T-helper 9 cell (primary cell): ENCODE data around the gene CKLF.
A peak's percentile ranks its signal among the peaks of the same experiment; 100 is the strongest.
"Not testable (repeated sequence)": the region's sequence is repeated elsewhere in the genome, so short reads cannot be mapped to it uniquely, and the experiment has no call there.

Source experiments
- DNase-seq: peaks from one replicate; pipeline ENCODE4 v3.0.0-alpha.2; 2020
- total RNA-seq, 2 donors: gene quantifications; one replicate each; lab custom pipeline; 2026; lab: John Stamatoyannopoulos, UW

CKLF gene, protein sequence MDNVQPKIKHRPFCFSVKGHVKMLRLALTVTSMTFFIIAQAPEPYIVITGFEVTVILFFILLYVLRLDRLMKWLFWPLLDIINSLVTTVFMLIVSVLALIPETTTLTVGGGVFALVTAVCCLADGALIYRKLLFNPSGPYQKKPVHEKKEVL
- 1.9 to 4.1 reads per million in 2 donors for total RNA-seq

- peak; percentile 83 for DNase-seq
Observed at GRCh38 chr16:66552286-66553177, at the start of gene CKLF. Gene CKLF, plus strand, starts transcription at chr16:66552576. Its CDS starts 140 bp downstream, at chr16:66552716.

DNA sequence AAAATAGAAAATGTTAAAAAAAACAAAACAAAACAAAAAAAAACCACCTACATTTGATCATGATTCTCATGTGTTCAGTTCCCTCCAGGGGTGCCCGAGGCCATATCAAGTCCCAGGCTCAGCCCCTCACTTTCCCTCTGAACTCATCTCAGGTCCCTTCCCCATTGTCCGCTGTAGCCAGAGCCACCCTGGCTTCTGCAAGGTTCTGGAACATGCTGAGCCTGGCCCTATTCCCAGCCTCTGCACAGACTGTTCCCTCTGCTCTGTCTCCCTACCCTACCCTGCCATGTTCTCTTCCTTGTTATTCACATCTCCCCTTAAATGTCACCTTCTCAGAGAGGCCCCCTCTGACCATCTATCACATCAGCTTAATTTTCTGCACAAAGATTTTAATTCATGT, 49.3 kb upstream of the CKLF start:
- no peak for DNase-seq

DNA sequence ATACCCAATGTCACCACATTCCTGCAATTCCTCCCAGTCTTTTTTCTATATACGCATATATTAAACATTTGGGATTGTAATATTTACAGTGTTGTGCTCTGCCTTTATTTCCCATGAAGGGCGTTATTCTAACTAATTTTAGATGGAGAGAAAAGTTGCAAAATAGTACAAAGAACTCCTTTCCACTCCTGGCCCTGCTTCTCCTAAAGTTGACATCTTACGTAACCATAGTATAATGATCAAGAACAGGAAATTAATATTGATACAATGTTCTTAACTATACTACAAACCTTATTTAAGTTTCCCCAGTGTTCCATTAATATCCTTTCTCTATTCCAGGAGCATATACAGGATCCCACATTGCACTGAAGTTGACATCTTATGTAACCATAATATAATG, 48.8 kb upstream of the CKLF start:
- DNase-seq = no peak

DNA sequence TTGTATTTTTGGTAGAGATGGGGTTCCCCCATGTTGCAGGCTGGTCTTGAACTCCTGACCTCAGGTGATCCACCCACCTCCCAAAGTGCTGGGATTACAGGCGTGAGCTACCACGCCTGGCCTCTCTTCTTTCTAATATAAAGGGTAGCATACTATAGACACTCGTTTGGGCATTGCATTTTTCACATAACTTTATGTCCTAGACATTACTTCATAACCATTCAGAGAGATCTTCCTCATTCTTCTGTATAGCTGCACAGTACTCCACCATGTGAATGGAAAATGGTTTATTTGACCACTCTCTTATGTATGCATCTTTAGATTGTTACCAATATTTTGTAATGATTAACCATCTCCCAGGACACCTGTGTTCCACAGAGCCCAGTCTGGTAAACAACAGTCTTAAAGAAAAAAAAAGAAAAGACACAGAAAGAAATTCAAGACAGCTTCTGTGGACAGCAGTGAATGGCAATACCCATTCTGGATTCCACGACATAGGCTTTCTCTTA, 44.6 kb upstream of the CKLF start:
- DNase-seq = no peak

DNA sequence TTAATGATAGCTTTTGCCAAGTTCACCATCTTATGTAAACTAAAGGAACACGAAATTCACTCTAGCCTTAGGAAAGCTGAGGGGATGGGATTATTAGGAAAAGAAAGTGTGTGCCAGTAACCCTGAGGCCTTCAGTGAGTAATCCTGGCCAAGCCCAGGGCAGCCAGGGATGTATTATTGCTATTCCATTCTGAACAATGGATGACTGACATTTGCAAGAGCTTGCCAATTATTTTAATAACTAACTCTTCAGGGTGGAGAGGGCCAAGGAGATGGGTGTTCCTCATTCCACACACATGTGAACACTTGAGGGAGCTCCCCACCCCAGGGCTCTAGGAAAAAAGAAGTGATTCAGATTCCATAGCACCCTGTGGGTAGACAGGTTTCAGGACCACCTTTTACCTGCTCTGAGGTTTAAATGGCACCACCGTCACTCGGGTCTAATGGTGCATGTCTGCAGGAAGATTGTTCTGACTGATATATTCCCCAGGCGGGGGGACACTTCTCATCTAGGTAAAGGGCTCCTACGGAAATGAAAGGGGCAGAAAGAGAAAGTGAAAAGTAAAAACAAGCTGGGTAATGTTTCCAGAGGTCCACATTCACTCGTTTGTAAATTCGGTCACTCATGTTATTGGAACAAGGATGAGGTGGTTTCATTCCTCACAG, 44.0 kb upstream of the CKLF start:
- DNase-seq = no peak

GRCh38 chr16:66508914-66509496, 43.4 kb upstream of the CKLF start:
- DNase-seq = no peak

DNA sequence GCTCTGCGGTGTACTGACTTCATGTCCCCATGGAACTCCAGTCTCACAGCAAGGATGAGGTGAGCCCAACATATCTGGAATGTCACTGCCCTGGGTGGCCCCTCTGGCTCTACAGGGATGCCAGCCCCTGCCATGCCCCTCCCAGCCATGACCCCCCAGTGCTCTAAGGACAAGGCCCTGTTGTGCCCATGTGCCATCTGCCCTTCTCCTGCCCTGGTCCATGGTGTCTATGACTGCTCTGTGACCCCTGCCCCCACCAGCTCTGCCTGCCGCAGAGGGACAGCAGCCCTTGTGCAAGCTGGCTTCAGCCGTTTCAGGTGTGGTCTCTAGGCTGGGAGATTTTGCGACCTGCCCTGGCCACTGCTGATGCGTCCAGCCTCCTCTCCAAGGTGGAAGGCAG, 42.8 kb upstream of the CKLF start:
- DNase-seq = no peak

- DNase-seq = no peak
Observed at GRCh38 chr16:66510298-66510697, 42.1 kb upstream of the CKLF start.

DNA sequence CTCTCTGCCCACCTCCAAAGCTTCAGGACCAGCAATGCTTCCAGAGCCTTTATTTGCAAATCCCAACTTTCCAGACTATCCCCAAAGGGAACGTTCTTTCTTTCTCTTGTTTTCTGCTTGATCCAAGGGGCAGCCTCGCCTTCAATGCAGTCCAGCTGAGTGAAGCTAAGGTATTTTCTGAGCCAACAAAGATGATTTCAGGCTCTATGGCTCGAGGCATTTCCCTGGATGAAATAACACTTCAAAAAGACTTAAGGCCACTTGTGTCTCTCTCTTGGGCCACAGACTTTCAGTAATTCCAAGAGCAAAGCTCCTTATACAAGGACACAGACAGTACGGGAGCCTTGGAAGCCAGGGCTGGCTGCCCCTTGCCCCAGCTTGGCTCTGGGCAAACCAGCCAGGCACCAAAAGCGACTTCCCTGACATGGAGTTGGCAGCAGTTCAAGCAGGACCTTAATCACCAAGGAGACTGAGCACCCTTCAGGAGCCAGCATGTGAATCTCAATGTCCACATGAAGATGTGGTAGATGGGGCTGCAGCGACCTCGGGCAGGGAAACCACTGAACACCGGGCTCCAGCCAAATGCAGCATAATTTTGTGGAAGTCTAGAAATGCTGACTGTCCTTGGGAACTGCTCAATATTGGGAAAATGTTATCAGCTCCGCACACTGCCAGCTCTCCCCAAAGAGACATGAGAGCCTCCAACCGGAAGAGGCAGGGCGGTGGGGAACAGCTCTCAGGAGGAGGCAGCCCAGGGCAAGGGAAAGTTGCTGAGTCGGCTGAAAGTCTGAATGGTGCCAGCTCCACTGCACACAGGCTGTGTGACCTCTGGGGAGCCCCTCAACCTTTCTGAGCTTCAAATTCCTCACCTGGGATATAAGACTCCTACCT, 41.4 kb upstream of the CKLF start:
- no peak for DNase-seq

- no peak for DNase-seq
Observed at GRCh38 chr16:66511602-66512271, 40.6 kb upstream of the CKLF start.

GRCh38 chr16:66512272-66513110, 39.9 kb upstream of the CKLF start:
- DNase-seq = no peak

GRCh38 chr16:66513111-66513723, 39.2 kb upstream of the CKLF start:
- no peak for DNase-seq

GRCh38 chr16:66514391-66514790, 38.0 kb upstream of the CKLF start:
- DNase-seq = not testable (repeated sequence)

- not testable (repeated sequence) for DNase-seq
Observed at GRCh38 chr16:66514980-66515595, 37.3 kb upstream of the CKLF start.

- no peak for DNase-seq
Observed at GRCh38 chr16:66515596-66516508, 36.5 kb upstream of the CKLF start.

DNA sequence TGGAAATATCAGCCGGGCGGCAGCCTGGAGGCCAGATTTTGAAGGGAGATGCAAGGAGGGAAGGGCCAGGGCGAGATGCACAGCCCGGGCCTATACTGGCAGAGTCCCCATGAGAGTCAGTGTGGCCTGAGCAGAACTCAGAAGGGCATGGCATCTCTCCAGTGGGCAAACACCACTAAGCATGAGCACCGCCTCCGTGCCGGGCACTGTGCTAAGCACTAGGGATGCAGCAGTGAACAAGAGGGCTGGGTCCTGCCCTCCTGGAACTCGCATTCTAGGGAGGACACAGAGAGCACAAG, 35.9 kb upstream of the CKLF start:
- no peak for DNase-seq

DNA sequence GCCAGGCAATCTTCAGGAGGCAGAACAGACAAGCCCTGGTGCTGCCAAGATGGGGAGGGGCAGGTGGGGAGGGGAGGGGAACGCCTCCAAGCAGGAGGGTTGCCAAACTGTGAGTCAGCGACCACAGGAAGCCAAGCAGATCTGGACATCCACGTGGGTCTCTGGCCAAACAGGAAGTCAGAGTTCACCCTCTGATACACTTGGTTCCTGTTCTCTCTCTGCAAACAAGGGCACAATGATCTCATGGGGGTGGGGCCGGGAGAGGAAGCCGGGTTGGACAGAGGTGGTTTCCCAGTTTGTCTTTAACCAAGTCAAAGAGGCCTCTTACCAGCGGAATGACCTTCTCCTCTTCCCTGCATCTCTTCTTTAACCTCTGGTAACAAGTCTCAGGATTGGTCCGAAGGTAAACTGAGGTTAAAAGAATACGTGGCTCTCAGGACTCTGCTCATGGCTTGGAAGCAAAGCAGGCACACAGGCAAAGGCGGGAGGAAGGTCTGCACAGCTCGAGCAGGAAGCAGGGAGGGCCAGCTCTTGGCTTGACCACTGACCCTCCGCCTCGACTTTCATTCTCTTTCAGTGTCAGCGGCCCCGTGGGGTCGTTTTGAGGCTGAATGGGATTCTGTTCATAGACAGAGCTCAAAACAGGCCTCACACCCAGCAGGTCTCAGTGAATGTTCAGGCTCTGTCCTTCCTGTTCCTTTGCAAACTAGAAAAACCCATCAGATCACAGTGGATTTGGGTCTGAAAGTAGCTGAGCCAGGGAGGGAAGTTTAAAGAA, 35.4 kb upstream of the CKLF start:
- DNase-seq = peak; percentile 67
